KOPT-K1 (cell line): ENCODE results near the gene UBE2D3.
A peak's percentile ranks its signal among the peaks of the same experiment; 100 is the strongest.

Experiments
- H3K27ac ChIP-seq: fragments of 200-600 bp; sonication (generic); 2 replicates; pipeline ENCODE4 v1.5.1; 2016; ENCODE audit warnings: antibody characterized with exemption, mild to moderate bottlenecking, low read depth, low read length; ENCODE audit not compliant: poor library complexity, severe bottlenecking
- H3K36me3 ChIP-seq: fragments of 200-600 bp; sonication (generic); 2 replicates; pipeline ENCODE4 v1.5.1; 2017; ENCODE audit warnings: antibody characterized with exemption, mild to moderate bottlenecking, low read length, moderate library complexity; ENCODE audit not compliant: insufficient read depth
- H3K9me3 ChIP-seq: fragments of 200-600 bp; sonication (generic); 2 replicates; pipeline ENCODE4 v1.5.1; 2017; ENCODE audit warnings: antibody characterized with exemption, low read length, mild to moderate bottlenecking; ENCODE audit not compliant: insufficient read depth, poor library complexity, severe bottlenecking

UBE2D3 gene

DNA sequence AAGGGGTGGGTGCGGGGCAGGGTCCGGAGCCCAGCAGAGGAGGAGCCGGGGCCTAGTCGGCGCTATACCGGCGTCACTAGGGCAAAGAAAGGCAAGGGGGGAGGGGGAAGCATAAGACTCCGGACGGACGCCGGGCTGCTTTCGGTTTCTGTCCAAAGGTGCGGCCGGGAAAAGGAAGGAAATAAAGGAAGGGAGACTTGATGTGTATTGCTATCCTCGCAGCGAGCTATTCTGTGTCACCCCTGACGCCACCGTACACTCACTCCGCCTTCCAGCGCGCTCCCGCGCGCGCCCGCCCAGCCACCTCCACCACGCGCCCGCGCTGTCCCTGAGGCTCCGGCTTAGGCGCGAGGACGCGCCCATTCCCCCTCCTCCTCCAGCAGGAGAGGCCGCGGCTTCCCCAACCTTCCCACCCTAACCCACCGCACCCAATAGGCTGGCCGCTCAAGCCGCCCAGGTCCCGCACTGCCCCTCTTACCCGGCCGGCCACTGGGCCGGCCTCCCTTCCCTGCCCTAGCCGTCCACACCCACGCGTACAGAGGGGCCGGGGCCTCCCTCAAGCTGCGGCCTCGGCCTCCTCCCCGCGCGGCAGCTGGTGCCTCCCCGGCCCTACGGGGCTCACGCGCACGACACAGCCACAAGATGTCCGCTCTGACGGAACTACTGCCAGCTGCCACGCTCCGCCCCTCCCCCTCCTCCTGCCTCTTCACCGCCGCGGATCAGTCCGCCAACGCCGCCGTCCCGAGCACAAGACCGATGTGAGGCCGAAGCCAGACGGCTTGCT lies at the start of gene UBE2D3:
TSS of gene UBE2D3 (minus strand) at position 662 of the 784 bp plus-strand sequence. CDS start 1,043 bp downstream, outside the sequence.
- Histone ChIP-seq H3K36me3 (peaks cover 40% of the 10 kb centered on the region), H3K27ac (peak within 1 kb of the TSS; percentile 98), H3K9me3 (no peaks in the 10 kb centered on the region)

DNA sequence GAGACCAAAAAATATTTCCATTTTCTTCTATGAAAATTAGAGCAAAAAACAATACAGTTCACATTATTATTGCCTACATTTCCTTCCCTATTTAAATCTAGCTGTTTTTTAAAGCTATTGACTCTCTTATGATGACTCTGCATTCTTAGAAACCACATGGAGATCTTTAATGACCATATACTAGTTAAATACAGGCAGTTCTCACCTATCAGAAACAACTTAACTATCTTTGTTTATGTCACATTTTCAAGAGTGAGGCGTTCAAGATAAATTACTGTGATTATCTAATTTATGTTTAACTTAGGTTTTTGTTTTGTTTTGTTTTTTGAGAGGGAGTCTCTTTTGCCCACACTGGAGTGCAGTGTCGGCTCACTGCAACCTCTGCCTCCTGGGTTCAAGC lies 44.4 kb upstream of the UBE2D3 start:
- peaks cover 42% of the 10 kb centered on the region for H3K36me3 ChIP-seq
- no peak overlapping the region for H3K27ac ChIP-seq
- peaks cover 25% of the 10 kb centered on the region for H3K9me3 ChIP-seq

DNA sequence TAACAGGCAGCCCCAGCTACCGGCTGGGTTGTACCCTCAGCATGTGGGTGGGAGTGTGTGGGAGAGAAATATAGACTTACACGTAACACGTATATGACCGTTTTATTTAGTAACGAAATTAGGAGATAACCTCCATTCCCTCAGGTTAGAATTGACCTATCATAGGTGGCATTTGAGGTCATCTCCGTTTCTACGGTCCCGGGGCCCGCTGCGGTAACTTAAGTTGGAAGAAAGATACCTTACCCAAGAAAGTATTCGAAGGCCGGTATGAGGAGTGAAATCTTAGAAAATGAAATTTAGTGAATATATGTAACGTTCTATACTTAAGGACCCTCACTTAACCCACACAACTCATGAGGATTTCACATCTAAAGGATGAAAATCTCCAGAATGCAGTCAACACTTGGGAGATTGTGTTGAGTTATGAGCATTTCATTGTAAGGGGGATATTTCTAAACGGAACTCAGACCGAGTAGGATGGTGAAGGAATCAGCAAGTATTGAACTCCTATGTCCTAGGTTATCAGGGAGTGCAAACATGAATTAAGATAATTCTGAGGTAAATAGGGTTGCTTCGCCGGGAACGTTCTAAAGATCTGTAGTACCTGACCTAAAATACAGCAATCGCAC lies 42.3 kb upstream of the UBE2D3 start:
- Histone ChIP-seq H3K36me3 (peaks cover 21% of the 10 kb centered on the region), H3K9me3 (peaks cover 4% of the 10 kb centered on the region), H3K27ac (peak overlapping the region; percentile 92)

DNA sequence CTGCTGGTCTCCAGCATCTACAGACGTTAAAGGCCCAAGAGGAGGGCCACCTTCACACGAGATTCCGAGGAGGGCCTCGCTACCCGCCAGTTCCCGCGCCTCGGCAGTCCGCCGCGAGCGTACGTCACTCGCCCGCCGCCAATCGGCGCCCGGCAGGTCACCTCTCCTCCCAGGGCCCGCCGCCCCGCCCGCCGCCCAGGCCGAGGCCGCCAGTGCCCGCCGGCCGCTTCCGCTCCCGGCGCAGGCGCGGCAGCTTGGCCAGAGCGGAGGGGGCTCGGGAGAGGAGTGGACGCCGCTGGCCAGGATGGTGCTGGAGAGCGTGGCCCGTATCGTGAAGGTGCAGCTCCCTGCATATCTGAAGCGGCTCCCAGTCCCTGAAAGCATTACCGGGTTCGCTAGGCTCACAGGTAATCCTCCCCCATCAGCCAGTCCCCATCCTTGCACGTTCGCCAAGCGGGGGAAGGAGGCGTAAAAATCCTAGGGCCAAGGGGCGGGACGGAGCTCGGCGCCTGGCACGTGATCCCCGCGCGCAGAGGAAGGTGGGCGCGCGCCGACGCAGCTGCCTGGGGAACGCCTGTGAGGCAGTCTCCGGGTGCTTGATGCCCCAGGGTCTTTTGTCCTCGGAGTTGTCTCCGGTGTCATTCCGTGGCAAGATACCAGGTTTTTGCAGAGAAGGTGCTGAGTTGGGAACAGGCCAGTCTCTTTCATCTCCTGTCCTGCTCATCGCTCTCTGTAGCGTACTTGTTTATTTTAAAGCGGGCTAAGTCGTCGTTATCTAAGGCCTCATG lies 41.6 kb upstream of the UBE2D3 start, which contains the start of gene CISD2:
TSS of gene CISD2 (plus strand) at position 212 of the 788 bp plus-strand sequence. CDS start at position 305, 93 bp downstream.
- H3K36me3 ChIP-seq, result peaks cover 14% of the 10 kb centered on the region
- H3K27ac ChIP-seq, result peak within 1 kb of the TSS; percentile 92
- no peaks in the 10 kb centered on the region for H3K9me3 ChIP-seq

DNA sequence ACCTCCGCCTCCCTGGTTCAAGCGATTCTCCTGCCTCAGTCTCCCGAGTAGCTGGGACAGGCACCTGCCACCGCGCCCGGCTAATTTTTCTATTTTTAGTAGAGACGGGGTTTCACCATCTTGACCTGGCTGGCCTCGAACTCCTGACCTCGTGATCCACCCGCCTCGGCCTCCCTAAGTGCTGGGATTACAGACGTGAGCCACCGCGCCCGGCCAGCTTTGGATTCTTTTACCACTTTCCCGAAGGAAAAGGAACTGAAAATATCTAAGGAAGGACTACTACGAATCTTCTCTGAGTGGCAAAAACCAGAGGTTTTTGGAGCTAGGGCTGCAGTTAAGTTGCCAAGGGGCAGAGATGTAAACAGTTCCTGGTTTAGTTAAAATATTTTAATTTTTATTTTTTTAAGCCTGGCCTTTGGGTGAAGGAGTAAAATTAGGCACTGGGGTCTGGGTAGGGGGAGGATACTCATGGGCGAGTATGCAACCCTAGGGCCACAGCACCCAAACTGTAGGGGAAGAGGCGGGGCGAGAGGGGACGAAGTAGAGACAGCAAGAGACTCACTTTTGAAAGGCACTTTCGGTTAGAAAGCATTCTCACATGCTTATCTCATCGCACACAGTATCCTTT lies 40.9 kb upstream of the UBE2D3 start:
- Histone ChIP-seq H3K9me3 (peaks cover 4% of the 10 kb centered on the region), H3K36me3 (peaks cover 10% of the 10 kb centered on the region), H3K27ac (peak overlapping the region; percentile 92)

DNA sequence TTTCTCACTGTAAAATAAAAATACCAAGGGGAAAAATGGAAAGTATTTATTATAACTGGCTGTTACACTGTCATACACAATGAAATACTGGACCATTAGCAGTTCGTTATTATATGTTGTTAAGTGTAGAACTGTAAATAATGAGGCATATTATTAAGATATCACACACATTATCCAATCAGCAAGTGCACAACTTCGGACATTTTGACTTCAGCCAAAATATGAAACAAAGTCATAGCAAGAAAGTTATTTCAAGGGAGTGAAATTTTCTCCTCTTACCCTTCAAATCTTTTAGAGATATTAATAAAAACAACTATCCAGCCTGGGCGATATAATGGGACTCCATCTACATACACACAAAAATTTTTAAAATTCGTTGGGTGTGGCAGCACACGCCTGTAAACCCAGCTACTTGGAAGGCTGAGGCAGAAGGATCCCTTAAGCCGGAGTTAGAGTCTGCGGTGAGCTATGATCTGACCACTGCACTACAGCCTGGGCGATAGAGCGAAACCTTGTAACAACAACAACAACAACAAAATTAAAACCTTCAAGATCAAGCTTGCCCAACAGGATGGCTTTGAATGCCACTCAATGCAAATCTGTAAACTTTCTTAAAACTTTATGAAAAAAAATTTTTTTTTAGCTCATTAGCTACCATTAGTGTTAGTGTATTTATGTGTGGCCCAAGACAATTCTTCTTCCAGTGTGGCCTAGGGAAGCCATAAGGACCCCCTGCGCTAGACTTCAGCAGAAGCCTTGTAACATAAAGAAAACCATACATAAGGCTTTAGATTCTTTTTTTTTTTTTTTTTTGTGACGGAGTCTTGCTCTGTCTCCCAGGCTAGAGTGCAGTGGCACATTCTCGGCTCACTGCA lies 40.2 kb upstream of the UBE2D3 start:
- H3K9me3 ChIP-seq, result peaks cover 10% of the 10 kb centered on the region
- peaks cover 11% of the 10 kb centered on the region for H3K36me3 ChIP-seq
- peak overlapping the region; percentile 92 for H3K27ac ChIP-seq

DNA sequence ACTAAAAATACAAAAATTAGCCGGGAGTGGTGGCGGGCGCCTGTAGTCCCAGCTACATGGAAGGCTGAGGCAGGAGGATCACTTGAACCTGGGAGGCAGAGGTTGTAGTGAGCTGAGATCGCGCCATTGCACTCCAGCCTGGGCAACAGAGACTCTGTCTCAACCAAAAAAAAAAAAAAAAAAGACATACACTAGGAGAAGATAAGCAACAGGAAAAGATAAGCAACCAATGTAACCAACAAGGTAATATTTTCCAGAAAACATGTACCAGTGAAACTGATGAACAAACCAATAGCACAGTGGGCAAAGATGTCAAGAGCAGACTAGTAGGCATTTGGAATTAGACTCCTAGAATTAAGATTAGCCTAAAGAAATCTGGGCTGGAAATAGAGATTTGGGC lies 38.0 kb upstream of the UBE2D3 start:
- peaks cover 31% of the 10 kb centered on the region for H3K9me3 ChIP-seq
- peaks cover 25% of the 10 kb centered on the region for H3K36me3 ChIP-seq
- peak overlapping the region; percentile 92 for H3K27ac ChIP-seq

DNA sequence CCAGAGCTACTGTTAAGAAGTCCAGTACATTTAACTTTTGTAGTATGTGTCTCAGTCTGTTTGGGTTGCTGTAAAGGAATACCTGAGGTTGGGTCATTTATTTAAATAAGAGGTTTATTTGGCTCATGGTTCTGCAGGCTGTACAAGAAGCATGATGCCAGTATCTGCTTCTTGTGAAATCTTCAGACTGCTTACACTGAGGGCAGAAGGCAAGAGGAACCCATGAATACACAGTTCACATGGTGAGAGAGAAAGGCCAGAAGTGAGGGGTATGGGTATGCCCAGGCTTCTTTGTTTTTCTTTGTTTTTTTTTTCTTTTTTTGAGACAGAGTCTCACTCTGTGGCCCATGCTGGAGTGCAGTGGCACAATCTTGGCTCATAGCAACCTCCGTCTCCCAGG lies 35.4 kb upstream of the UBE2D3 start:
- peaks cover 30% of the 10 kb centered on the region for H3K36me3 ChIP-seq
- peaks cover 52% of the 10 kb centered on the region for H3K9me3 ChIP-seq
- no peak overlapping the region for H3K27ac ChIP-seq

DNA sequence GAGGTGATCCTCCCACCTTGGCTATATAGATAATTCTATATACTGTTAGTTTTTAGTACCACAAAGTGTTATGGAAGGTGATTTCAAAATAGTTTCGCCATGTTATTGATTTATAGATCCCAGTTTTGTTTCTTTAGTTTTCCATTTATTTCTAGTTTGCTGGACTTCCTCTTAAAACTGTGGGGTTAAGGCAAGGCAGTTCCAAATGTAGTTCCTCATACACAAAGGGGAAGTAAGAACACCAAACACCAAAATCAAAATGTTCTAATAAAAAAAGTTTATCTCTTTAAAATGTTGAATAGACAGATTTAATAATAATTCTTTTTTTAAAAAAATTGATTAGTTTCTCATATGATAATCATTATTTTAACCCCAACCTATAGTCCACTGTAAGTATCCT lies 34.7 kb upstream of the UBE2D3 start:
- H3K36me3 ChIP-seq, result peaks cover 30% of the 10 kb centered on the region
- H3K9me3 ChIP-seq, result peaks cover 52% of the 10 kb centered on the region
- no peak overlapping the region for H3K27ac ChIP-seq

DNA sequence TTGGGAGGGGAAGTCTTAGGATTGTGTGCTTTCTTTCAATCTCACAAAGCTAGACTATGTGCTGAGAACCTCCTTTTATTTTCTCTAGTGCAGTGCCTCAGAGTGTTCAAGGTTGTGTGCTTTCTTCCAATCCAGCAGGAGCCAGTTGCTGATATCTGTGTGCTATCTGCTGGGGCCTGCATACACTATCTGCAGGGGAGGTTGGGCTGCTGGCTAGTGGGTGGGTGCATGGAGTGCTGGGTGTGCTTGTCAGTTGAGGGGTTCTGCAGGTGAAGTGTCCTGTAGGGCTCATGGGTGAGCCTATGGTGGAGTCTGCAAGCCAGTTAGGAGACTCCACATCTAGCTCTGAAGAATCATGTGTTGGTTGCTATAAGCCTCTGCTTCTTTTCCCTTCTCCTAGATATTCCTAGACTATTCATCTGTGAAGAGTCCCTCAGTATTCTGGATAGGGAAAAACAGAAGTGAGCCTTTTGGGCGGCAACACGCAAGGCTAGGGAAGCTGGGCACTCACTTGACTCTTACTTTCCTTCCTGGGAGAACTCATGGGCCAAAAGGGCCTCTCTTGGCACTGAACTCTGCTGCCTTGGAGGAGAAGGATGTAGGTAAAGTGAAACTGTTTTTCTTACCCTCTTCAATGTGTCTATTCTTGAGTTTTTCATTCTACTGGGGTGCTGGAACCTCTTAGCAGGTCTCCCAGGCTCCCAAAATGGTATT lies 33.4 kb upstream of the UBE2D3 start:
- peaks cover 30% of the 10 kb centered on the region for H3K36me3 ChIP-seq
- H3K9me3 ChIP-seq, result peaks cover 52% of the 10 kb centered on the region
- H3K27ac ChIP-seq, result no peak overlapping the region

DNA sequence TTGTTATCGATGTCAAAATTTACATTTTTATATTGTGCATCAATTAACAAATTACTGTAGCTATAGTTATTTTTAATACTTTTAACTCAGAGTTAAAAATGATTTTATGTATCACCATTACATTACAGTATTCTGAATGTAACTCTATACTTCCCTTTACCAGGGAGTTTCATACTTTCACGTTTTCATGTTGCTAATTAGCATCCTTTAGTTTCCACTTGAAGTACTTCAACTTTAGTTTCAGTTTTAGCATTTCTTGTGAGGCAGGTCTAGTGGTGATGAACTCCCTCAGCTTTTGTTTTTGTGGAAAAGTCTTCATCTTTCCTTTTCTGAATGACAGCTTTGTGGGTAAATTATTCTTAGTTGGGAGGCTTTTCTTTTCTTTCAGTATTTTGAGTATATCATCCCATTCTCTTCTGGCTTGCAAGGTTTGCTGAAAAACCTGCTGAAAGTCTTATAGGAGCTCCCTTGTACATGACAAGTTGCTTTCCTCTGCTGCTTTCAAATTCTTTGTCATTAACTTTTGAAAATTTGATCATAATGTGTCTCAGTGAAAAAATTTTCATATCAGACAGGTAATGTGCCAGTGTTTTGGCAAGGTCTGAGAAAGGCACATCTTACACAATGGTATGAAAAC lies 31.6 kb upstream of the UBE2D3 start:
- peaks cover 52% of the 10 kb centered on the region for H3K9me3 ChIP-seq
- H3K27ac ChIP-seq, result no peak overlapping the region
- H3K36me3 ChIP-seq, result peaks cover 30% of the 10 kb centered on the region

DNA sequence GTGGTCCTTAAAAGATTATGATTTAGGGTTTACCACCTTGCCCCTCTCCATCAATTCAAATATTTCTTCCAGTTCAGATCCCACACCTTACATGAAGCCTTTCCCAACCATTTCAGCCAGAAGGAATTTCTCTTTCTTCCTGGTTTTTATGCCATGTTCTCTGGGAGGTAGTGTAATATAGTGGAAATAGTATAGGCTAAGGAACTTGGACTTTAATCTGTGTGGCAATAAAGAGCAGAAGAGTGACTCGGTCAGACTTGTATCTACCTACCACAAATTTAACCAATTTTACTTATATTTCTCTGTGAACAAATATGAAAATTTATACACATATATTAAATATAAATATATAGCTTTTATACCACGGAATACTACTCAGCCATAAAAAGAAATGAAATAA lies 23.0 kb upstream of the UBE2D3 start:
- H3K27ac ChIP-seq, result no peak overlapping the region
- no peaks in the 10 kb centered on the region for H3K9me3 ChIP-seq
- H3K36me3 ChIP-seq, result 0 out of 2 replicates have a peak, but pooled peaks cover 5% of the 10 kb centered on the region

DNA sequence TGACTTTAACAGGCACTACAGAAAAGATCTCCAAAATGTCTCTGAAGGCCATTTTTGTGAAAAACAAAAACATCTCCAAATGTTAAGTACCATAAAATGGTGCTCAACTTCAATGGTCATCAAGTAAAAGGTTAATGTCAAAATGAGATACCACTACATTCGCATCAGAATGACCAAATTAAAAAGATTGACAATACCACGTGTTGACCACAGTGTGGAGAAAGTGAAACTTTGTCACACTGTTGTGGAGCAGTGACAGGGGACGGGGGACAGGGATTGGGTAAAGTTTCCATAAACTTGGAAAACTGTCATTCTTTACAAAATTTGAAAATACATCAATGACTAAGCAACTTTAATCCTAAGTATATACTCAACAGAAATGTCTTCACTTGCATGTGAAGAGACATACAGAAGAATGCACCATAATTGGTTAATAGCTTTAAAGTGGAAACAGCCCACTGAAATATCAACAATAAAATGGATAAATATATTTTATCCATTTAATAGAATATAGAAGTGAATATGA lies 22.3 kb upstream of the UBE2D3 start:
- Histone ChIP-seq H3K27ac (no peak overlapping the region), H3K36me3 (0 out of 2 replicates have a peak, but pooled peaks cover 5% of the 10 kb centered on the region), H3K9me3 (no peaks in the 10 kb centered on the region)
